DND-41 (cell line): Measurements from ENCODE around the gene COL23A1.

Experiments used
- ATAC-seq: fragments of 200-7000 bp; cut with Tn5 transposase; 3 replicates; pipeline ENCODE4 v1.9.1; 2021; ENCODE audit warnings: low read depth; ENCODE audit not compliant: insufficient read depth
- DNase-seq: peaks from one replicate; pipeline ENCODE4 v3.0.0-alpha.2; 2020
- H2AFZ ChIP-seq: 2 replicates; pipeline ENCODE4 v1.6.0; 2012; ENCODE audit warnings: low read depth, low read length
- H3K27ac ChIP-seq: 2 replicates; pipeline ENCODE4 v1.5.1; 2012; ENCODE audit warnings: low read length, inconsistent platforms
- H3K27me3 ChIP-seq: fragments of 200-600 bp; sonication (generic); 2 replicates; pipeline ENCODE4 v1.6.0; 2012; ENCODE audit warnings: low read length, mild to moderate bottlenecking, inconsistent platforms; ENCODE audit not compliant: insufficient read depth, poor library complexity
- H3K36me3 ChIP-seq: 2 replicates; pipeline ENCODE4 v1.5.1; 2012; ENCODE audit warnings: low read length, inconsistent platforms; ENCODE audit not compliant: insufficient read depth
- H3K4me1 ChIP-seq: 2 replicates; pipeline ENCODE4 v1.5.1; 2012; ENCODE audit warnings: mild to moderate bottlenecking, low read length; ENCODE audit not compliant: insufficient read depth
- H3K4me2 ChIP-seq: 2 replicates; pipeline ENCODE4 v1.6.0; 2012; ENCODE audit warnings: mild to moderate bottlenecking, moderate library complexity, low read length, inconsistent platforms; ENCODE audit not compliant: insufficient read depth
- H3K4me3 ChIP-seq, 2 experiments: fragments of 200-600 bp in 1 of 2; shearing (Covaris generic) in 1 of 2; 2 replicates each; pipeline ENCODE4 v1.5.1; 2012 to 2016; ENCODE audit warnings: inconsistent platforms in 2 of 2, low read length in 2 of 2, mild to moderate bottlenecking in 2 of 2, low read depth in 1 of 2, moderate library complexity in 1 of 2
- H3K79me2 ChIP-seq: 2 replicates; pipeline ENCODE4 v1.6.0; 2012; ENCODE audit warnings: low read length, inconsistent platforms; ENCODE audit not compliant: insufficient read depth
- H3K9ac ChIP-seq: 2 replicates; pipeline ENCODE4 v1.6.0; 2012; ENCODE audit warnings: low read depth, mild to moderate bottlenecking, inconsistent platforms, low read length, moderate library complexity
- H3K9me3 ChIP-seq: 2 replicates; pipeline ENCODE4 v1.5.1; 2012; ENCODE audit warnings: low read length, moderate library complexity, mild to moderate bottlenecking, inconsistent platforms; ENCODE audit not compliant: insufficient read depth, severe bottlenecking
- H4K20me1 ChIP-seq: 2 replicates; pipeline ENCODE4 v1.6.0; 2012; ENCODE audit warnings: low read length; ENCODE audit not compliant: insufficient read depth
- EZH2 ChIP-seq: IDR thresholded peaks from 3 replicates; pipeline ENCODE4 v1.6.1; 2012; ENCODE audit warnings: borderline replicate concordance, low read depth, mild to moderate bottlenecking, moderate library complexity, low read length, inconsistent platforms; ENCODE audit not compliant: severe bottlenecking
- TF ChIP-seq, protein P1 (sequence below): IDR thresholded peaks from 2 replicates; pipeline ENCODE4 v1.5.1; 2012; ENCODE audit warnings: borderline replicate concordance, low read length, moderate library complexity, mild to moderate bottlenecking; ENCODE audit not compliant: poor library complexity, severe bottlenecking; ENCODE audit errors: extremely low read depth

Gene COL23A1

DNA sequence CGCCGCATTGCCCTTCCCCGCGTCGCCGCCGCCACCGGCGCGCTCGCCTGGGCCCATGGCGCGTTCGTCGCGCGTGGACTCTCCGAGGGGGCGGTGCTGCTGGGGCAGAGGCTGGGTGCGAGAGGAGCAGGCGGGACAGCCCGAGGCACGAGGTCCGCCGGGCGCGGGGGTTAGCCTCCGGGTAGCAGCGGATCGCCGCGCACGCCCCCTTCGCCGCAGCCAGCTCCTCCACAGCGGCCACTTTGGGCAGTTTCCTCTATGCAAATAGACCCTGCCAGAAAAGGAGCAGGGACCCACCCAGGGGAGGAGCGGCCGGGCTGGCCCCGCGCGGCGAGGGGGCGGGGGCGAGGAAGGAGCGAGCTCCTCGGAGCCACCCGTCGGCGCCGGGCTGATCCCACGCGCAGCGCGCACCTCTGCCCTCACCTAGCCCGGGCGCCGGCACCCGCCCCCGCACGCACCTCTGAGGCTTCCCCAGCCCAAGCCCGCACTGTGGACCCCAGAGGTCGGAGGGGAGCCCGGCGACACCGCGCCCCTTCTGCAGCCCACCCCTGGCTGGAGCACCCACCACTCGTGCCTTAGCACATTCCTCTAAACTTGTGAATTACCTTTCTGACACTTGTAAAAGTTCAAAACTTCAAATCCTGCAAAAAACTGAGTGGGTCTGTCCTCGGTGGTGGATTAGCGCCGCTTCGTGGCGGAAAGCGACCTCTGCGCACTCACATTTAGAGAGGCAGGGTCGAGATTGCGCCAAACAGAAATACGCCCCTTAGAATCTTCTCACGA is at the start of gene COL23A1:
TSS of gene COL23A1 (minus strand) at position 253 of the 783 bp plus-strand sequence.
- no peaks in the 10 kb centered on the region for H3K27me3 ChIP-seq
- H3K4me3 ChIP-seq = no peak within 1 kb of the TSS
- H3K79me2 ChIP-seq = no peaks in the 10 kb centered on the region
- no peak within 1 kb of the TSS for H3K9ac ChIP-seq
- no peak for ATAC-seq
- no peak within 1 kb of the TSS for H2AFZ ChIP-seq
- no peaks in the 10 kb centered on the region for H4K20me1 ChIP-seq
- H3K4me1 ChIP-seq = no peaks in the 10 kb centered on the region
- no peak for DNase-seq
- TF ChIP-seq, protein P1, sequence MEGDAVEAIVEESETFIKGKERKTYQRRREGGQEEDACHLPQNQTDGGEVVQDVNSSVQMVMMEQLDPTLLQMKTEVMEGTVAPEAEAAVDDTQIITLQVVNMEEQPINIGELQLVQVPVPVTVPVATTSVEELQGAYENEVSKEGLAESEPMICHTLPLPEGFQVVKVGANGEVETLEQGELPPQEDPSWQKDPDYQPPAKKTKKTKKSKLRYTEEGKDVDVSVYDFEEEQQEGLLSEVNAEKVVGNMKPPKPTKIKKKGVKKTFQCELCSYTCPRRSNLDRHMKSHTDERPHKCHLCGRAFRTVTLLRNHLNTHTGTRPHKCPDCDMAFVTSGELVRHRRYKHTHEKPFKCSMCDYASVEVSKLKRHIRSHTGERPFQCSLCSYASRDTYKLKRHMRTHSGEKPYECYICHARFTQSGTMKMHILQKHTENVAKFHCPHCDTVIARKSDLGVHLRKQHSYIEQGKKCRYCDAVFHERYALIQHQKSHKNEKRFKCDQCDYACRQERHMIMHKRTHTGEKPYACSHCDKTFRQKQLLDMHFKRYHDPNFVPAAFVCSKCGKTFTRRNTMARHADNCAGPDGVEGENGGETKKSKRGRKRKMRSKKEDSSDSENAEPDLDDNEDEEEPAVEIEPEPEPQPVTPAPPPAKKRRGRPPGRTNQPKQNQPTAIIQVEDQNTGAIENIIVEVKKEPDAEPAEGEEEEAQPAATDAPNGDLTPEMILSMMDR = peak; percentile 16
- no peak for TF ChIP-seq EZH2
- no peaks in the 10 kb centered on the region; the same call in 1 of the 2 replicates for H3K36me3 ChIP-seq
- H3K4me2 ChIP-seq = no peak within 1 kb of the TSS
- H3K9me3 ChIP-seq = peaks cover 10% of the 10 kb centered on the region
- no peak within 1 kb of the TSS for H3K27ac ChIP-seq

DNA sequence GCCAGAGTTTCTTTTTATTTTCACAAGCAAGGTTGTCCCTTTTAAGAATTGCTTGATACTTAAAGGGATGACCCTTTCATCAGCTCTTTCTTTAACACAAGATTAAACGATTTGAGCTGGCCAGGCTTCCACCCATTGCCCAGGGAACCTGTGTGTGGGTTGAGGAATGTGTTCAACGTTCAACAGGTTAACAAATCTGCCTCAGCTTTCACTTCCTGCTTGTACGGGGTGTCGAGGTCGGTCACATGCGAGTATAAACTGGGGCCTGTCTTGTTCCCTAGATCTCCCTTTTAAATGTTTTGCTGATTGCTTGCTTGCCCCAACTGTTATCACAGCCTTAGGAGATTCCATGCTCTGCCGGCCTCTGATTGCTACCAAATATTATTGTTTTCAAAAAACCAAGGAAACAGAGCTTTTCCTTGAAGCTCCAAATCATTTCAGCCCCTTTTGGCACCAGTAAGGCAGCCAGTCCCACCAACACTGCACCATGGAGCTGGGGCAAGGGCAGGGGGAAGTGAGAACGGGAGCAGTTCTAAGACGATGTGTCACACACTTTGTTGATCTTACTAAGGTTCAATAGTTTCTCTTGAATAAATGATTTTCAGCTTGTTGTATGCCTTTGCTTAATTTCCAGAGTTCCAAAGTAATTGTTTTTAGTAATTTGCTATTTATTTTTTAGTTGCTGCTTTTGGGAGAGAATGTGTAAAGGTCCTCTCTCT is 47.3 kb upstream of the COL23A1 start:
- ATAC-seq = no peak
- Histone ChIP-seq H3K9me3 (peaks cover 2% of the 10 kb centered on the region), H3K4me2 (no peak overlapping the region), H3K27me3 (no peaks in the 10 kb centered on the region), H3K4me3 (no peak overlapping the region), H3K79me2 (no peaks in the 10 kb centered on the region), H3K9ac (no peak overlapping the region), H3K27ac (no peak overlapping the region), H2AFZ (no peak overlapping the region), H3K4me1 (no peaks in the 10 kb centered on the region), H4K20me1 (no peaks in the 10 kb centered on the region), H3K36me3 (no peaks in the 10 kb centered on the region)
- TF ChIP-seq, protein P1 = no peak
- TF ChIP-seq EZH2 = no peak
- no peak for DNase-seq

DNA sequence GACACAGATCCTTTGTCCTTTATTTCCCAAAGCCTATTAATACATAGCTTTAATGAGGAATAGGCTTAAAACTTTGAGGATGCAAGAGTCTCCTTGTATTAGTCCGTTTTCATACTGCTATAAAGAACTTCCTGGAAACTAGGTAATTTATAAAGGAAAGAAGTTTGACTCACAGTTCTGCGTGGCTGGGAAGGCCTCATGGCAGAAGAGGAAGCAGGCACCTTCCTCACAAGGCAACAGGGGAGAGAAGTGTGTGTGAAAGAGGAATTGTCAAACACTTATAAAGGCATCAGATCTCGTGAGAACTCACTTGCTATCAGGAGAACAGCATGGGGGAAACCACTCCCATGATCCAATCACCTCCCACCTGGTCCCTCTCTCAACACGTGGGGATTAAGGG is 42.1 kb upstream of the COL23A1 start:
- Histone ChIP-seq H2AFZ (no peak overlapping the region), H3K4me2 (no peak overlapping the region), H3K4me1 (peaks cover 4% of the 10 kb centered on the region), H3K27ac (no peak overlapping the region), H3K27me3 (peaks cover 6% of the 10 kb centered on the region), H3K9me3 (no peaks in the 10 kb centered on the region), H3K36me3 (no peaks in the 10 kb centered on the region), H4K20me1 (no peaks in the 10 kb centered on the region), H3K4me3 (no peak overlapping the region), H3K79me2 (no peaks in the 10 kb centered on the region), H3K9ac (no peak overlapping the region)
- TF ChIP-seq, protein P1 = no peak
- TF ChIP-seq EZH2 = no peak
- DNase-seq (no peak), ATAC-seq (no peak)
